Measurements from ENCODE around the gene ACTMAP.
A peak's percentile ranks its signal among the peaks of the same experiment; 100 is the strongest.
"Not testable (repeated sequence)": the region's sequence is repeated elsewhere in the genome, so short reads cannot be mapped to it uniquely, and the experiment has no call there.

ACTMAP gene, protein sequence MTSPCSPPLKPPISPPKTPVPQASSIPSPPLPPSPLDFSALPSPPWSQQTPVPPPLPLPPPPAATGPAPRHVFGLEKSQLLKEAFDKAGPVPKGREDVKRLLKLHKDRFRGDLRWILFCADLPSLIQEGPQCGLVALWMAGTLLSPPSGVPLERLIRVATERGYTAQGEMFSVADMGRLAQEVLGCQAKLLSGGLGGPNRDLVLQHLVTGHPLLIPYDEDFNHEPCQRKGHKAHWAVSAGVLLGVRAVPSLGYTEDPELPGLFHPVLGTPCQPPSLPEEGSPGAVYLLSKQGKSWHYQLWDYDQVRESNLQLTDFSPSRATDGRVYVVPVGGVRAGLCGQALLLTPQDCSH

DNA sequence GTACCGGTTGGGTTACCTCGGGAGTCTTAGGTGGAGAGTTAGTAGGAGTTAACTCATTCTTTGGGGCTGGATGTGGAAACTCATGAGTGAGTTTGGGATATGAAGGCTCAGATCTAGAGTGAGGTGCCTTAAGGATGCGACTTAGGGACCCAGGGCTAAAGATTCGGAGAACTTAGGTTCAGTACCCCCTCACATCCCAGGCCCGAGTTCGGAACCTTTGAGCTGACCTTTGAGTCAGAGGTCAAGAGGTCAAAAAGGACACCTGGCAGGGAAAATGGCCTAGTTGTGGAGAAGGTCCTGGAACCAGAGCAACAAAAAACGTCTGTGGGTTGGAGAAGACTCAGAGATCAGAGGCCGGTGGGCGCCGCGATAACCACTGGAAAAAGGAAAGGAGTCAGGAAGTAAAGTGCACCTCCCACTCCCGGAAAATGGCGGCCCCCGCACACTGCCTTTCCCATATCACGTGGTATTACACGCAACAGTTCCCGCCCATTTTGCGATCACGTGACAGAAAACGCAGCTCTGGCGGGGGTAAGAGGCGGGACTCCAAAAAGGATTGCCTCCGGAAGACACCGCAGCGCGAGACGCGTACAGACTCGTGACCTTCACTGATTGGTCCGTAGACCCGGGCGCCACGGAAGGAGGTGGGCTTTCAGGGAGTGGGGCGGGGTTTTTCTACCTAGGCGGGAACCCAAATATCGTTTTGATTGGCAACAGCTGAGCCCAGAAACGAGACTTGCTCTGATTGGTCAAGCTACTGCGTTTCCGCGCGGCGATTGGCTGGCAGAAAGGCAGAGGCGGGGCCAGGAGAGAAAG lies at the start of gene ACTMAP:
TSS of gene ACTMAP (minus strand) at position 420 of the 816 bp plus-strand sequence. CDS start 674 bp downstream, outside the sequence.
- FAIRE-seq (no peak), DNase-seq (ENCODE audit: low spot score) (peak; percentile 99)

DNA sequence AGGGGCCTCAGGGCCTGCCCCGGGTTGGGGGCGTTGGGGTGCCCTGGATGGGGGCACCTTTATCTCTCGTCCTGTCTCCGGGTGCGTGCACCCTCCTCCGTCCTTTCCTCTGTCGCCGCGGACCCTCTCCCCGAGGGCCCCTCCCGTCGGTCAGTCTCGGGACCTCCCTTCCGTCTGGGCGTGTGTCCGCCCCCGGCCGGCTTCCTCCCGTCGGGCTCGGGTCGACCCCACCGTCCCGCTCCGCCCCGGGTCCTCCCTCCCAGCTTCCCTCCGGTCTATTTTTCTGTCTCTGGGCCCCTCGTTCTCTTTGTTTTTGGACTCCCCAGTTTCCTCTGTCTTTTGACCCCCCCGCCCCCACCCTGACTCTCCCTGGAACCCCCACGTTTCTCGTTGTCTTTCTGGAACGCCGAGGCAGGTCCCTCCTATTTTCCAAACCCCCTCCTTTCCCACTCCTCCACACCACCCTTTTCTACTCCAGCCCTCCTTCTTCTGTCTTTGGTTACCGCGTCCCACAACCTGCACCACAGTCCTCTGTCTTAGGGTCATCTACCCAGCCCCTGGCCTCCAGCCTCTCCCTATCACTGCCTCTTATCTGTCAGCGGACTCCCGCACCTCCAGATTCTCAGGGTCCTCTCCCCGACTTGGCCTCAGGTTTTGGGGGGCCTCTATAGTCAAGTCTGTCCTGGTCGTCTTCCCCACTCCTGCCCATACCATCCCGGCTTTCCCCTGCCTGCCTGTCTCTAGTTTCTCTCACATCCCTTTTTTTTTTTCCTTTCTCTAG lies 49.5 kb upstream of the ACTMAP start:
- FAIRE-seq (no peak), DNase-seq (ENCODE audit: low spot score) (peak; percentile 38)

DNA sequence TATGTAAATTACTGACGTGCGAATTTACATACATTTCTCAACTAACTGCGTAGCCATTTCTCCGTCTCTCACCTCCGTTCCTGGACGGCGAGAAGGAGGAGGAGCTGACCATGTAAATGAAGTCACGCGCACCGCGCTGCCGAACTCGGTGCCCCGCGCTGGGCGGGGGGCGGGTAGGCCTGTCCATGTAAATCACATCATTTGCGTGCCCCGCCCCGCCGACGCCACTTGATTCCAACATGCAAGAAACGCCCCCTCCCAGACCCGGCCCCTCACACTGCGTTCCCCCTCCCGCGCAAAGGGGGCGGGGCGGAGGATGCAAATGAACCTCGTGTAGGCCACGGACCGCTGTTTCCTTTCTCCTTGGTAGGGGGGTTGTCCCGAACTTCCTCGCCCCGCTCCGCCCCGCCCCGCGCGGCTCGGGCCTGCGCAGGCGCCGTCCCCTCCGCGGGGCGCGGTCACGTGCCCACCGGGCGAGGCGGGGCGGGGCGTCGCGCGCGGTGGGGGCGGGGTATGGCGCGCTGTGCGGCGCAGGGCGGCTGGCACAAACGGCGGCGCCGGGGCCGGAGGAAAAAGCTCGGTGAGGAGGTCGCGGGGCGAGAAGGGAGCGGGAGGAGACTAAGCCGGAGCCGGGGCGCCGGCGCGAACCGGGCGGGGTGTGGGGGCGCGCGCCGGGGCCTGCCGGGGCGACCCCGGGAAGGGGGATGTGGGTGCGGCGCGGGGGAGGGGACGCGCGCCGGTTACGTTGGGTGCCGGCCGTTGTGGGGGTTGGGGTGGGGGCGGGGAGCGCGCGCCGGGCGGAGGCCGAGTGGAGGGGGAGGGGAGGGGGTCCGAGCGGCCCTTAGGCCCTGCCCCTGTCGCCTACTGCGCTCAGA lies 48.6 kb upstream of the ACTMAP start, which contains the start of gene EGLN2:
TSS of gene EGLN2 (plus strand) at position 509 of the 875 bp plus-strand sequence. CDS start 1,382 bp downstream, outside the sequence.
- FAIRE-seq, result peak; percentile 93
- peak; percentile 97 for DNase-seq (ENCODE audit: low spot score)

DNA sequence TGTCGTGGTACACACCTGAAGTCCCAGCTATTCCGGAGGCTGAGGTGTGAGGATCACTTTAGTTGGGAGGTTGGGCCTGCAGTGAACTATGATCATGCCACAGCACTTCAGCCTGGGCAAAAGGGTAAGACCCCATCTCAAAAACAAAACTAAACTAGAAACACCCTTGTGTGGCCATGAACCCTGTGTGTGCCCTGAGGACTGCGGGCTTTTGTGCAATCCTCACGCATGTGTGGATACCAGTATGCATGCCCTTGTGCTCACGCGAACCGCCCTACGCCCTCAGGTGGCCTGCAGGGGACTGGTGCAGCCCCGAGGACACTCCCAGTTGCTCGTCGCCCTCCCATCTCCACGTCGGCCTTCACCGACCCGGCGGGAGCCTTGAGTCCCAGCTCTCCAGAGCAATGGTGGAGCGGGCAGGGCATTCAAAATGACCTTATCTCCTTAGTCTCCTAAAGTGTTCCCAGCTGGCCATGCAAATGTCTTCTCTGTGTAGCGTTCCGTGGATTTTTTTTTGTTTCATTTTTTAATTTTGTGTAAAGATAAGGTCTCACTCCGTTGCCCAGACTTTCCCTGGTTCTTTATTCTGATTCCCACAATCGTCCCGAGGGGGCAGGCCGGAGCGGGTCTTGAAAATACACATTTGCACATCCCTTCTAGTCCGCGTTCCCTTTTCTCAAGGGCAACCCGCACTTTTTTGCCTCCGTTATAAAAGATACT lies 47.8 kb upstream of the ACTMAP start:
- DNase-seq (ENCODE audit: low spot score), result peak; percentile 84
- no peak for FAIRE-seq

DNA sequence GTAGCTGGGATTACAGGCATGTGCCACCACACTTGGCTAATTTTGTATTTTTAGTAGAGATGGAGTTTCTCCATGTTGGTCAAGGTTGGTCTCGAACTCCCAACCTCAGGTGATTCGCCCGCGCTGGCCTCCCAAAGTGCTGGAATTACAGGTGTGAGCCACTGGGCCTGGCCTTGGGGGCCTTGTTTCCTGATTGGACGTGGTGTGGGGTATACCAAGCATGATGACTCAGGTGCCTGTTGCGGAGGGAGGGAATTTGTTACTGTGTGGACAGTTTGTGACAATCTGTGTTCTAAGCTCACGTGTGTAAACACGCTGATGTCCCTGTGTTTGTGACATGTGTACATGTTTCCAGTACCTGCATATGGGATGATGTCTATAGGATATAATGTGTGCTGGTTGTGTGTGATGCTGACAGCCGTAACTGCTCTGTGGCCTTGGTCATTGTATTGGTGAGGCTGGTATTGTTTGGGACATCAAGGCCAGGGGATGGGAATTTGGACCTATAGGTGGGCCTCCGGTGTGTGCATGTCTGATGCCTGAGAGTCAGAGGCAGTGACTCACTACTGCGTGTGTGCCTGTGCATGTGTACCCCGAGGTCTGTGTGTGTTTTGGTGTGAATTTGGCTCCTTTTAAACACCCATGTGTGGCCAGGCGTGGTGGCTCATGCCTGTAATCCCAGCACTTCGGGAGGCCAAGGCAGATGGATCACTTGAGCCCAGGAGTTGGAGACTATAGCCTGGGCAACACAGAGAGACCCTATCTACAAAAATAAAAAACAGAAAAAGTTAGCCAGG lies 47.1 kb upstream of the ACTMAP start:
- DNase-seq (ENCODE audit: low spot score) (no peak), FAIRE-seq (peak; percentile 17)

DNA sequence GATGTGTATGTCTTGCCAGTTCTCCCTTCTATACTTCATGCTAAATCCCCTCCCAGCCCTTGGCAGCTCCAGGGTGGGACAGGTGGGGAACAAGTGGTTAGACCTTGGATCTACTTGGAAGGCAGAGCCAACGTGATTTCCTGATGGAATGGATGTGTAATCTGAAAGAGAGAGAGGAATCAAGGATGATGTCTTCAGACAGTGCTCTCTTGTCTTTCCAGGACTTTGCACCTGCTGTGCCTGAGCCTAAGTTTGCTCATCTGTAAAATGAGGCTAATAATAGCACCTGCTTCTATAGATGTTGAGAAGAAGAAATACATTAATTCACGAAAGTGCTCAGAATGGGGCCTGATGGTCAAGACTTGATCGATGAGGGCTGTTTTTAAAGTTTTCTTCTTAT lies 41.7 kb upstream of the ACTMAP start:
- no peak for DNase-seq (ENCODE audit: low spot score)
- no peak for FAIRE-seq

DNA sequence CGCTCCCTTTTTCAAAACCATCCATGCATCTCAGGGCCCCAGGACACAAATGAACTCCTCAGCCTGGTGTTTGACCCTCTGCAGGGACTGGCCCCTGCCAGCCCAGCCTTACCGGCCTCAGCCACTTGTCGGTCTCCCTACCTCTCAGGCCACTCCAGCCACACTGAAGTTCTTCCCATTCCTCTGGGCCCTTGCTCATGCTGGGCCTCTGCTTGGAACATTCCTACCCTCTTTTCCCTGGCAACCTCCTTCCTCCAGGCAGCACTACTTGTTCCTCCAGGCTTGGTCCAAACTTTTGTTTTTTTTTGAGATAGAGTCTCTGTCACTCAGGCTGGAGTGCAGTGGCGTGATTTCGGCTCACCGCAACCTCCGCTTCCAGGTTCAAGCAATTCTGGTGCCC lies 41.1 kb upstream of the ACTMAP start:
- no peak for DNase-seq (ENCODE audit: low spot score)
- no peak for FAIRE-seq

DNA sequence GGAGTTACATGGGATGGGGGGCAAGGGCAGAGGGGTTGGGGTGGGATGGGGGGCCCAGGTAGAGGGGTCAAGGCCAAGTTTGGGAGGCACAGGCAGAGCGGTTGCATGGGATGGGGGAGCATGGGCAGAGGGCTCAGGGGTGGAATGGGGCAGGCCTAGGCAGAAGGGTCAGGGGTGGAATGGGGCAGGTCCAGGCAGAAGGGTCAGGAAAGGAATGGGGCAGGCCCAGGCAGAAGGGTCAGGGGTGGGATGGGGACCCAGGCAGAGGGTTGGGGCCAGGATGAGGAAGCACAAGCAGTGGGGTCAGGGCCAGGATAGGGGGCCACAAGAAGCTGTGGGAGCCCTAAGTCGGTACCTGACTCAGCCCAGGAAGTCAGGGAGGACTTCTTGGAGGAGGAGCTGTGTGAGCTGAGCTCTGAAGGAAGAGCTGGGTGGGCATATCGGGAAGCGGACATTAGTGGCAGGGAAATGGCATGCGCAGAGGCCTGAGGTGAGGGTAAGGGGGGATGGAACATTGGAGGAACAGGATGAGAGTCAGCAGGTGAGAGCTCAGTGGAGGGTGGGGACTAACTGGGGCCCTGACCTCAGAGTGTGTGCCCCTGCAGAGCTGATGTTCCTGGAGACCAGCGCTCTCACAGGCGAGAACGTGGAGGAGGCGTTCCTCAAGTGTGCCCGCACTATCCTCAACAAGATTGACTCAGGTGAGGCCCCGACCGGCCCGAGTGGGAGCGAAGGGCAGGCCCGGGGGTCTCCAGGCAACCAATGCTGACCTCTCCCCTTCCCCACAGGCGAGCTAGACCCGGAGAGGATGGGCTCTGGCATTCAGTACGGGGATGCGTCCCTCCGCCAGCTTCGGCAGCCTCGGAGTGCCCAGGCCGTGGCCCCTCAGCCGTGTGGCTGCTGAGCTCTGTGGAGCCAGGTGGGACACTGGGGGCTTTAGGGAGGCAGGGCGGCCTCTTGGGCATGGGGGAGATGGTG lies 36.1 kb upstream of the ACTMAP start:
- DNase-seq (ENCODE audit: low spot score), result no peak
- FAIRE-seq, result no peak

DNA sequence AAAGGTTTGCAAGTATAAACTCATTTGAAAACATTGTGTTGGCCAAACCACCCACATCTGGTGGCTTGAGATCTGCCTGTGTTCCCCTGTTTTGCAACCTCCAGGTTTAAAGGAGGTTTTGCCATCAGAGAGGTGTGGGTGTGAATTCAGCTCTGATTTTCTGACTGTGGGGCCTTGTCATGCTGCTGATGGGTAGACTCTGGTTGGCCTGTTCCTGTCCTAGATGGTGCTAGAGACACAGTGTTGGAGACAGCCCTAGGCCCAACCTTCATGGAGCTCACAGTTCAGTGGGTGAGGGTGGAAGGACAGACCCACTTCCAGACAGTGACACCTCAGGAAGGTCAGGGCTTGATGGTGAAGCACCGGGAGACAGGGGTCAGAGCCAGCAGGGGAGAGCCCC lies 35.2 kb upstream of the ACTMAP start:
- no peak for FAIRE-seq
- no peak for DNase-seq (ENCODE audit: low spot score)

DNA sequence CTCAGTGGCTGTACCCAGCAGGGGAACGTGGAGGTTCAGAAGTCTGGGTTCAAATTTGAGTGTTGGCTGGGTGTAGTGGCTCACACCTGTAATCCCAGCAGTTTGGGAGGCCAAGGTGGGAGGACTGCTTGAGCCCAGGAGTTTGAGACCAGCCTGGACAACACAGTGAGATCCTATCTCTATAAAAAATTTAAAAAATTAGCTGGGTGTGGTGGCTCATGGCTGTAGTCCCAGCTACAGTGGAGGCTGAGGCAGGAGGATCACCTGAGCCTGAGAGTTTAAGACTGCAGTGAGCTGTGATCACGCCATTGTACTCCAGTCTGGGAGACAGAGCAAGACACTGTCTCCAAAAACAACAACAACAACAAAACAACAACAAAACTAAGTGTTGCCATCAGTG lies 33.9 kb upstream of the ACTMAP start:
- not testable (repeated sequence) for DNase-seq (ENCODE audit: low spot score); FAIRE-seq

DNA sequence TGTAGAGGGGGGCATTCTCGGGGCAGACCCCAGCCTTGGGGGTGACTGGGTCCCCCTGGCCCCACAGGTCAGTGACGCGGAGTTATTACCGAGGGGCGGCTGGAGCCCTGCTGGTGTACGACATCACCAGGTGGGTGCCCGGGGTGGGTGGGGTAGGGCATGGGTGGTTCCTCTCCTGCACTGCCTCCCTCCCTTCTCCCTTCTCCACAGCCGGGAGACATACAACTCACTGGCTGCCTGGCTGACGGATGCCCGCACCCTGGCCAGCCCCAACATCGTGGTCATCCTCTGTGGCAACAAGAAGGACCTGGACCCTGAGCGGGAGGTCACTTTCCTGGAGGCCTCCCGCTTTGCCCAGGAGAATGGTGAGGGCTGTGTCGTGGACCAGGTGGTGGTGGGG lies 33.4 kb upstream of the ACTMAP start:
- FAIRE-seq, result no peak
- no peak for DNase-seq (ENCODE audit: low spot score)

DNA sequence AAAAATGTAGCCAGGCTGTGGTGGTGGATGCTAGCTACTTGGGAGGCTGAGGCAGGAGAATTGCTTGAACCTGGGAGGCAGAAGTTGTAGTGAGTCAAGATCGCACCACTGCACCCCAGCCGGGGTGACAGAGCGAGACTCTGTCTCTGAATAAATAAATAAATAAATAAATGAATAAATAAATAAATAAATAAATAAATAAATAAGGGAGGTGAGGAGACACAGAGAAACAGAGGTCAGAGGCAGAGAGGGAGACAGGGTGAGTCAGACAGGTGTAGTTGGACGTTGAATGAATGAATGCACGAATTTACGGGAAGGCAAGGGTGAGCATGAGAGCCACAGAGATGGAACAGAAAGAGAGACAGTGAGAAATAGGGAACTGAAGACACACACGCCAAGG lies 30.9 kb upstream of the ACTMAP start:
- no peak for FAIRE-seq

DNA sequence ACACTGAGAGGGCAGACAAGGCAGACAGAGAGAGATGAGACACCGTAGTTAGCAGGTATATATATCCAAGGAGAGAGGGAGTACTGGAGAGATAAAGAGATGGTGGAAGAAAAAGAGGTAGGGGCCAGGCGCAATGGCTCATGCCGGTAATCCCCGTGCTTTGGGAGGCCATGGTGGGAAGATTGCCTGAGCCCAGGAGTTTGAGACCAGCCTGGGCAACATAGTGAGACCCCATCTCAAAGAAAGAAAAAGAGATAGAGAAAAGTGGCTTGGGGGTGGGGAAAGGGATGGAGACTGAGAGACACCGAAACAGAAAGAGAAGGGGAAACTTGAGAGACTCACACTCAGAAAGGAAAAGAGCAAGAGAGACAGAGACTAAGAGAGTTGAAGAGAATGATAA lies 30.3 kb upstream of the ACTMAP start:
- FAIRE-seq (no peak), DNase-seq (ENCODE audit: low spot score) (no peak)

More for the DNA sequence above, 30.9 kb upstream of the ACTMAP start:
- DNase-seq (ENCODE audit: low spot score), result no peak

DNA sequence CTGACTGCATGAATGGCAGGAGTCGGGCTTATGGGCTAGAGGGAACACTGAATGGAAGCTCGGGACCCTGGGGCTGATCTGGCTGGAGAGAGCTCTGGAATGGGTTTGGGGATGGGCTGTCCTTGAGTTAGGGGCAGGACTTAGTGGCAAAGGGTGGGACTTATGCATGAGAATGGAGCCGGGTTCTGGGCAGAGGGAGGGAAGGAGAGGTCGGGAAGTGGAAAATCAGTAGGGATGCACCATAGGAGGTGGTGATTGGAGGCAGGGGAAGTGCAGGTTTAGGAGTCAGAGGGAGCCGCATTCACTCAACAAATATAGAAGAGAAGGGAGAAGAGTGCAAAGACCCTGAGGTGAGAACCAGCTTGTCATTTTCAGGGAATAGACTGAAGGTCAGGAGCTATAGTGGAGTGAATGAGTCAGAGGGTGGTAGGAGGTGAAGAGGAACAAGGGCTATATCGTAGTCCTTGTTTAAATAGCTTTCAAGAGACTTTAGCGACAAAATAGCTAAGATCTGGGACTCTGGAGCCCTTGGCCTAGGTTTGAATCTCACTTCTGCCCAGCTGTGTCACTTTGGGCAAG lies 28.5 kb upstream of the ACTMAP start:
- DNase-seq (ENCODE audit: low spot score) (no peak), FAIRE-seq (no peak)

DNA sequence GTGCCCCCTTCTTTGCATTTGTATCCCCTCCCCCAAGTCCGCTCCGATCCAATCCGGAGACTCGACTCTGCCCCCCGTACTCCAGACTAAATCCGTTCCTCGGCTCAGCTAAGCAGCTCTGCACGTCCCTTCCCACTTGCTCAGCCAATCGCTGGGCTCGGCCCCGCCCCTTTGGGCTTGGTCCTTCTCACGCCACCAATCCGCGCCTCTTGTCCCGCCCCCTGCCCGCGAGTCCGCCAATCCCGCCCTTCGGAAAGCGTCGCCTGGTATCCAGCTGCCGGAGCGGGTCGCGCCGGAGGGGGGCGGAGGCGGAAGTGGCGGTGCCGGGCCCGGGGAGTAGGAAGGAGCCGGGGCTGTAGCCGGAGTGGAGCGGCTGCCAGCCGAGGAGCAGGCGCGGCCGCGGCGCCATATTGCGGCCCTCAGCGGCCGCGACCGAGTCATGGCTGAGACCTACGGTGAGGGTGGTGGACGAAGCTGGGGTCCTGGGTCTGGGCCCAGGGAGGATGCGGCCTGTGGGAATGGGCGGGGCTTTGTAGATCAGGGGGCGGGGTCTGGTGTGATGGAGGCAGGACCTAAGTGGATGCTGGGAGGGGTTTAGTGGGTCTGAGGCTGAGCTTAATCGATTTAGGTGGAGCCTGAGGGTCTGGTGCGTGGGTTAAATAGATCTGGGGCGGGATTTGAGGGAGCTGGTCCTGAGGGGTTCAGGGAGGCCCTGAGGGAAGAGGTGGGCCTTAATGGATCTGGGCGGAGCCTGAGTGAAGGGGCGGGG lies 27.8 kb upstream of the ACTMAP start, which contains the start of gene RAB4B:
TSS of gene RAB4B (plus strand) at position 311 of the 769 bp plus-strand sequence. CDS start at position 440, 129 bp downstream.
- FAIRE-seq (peak; percentile 84), DNase-seq (ENCODE audit: low spot score) (peak; percentile 98)

DNA sequence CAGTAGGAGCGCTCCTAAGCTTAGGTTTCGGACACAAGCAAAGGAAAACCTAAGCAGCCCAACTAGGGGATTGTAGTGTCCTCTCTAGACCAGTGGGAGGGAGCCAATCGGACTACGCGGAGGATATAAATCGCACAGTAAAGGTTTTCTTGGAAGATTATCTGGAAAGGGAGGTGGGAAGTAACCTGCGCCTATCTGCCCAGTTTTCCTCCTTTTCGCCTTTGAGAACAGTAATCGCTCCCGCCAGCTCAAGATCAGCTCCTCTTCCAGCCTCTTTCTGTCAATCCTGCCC lies 27.3 kb upstream of the ACTMAP start:
- FAIRE-seq (no peak), DNase-seq (ENCODE audit: low spot score) (no peak)
